Vagina (tissue), 2 donors: Measurements from ENCODE around the gene PDK1.

Experiments used
- POLR2A ChIP-seq, 2 donors: fragments of 450-650 bp; IDR thresholded peaks; one replicate each; pipeline ENCODE4 v1.6.1; 2017; ENCODE audit warnings: antibody characterized with exemption in 2 of 2, mild to moderate bottlenecking in 2 of 2, moderate library complexity in 2 of 2
- POLR2AphosphoS5 ChIP-seq, 2 donors: sonication (generic); formaldehyde crosslinking; IDR thresholded peaks; one replicate each; pipeline ENCODE4 v1.9.0; 2017; ENCODE audit warnings: antibody characterized with exemption in 2 of 2, mild to moderate bottlenecking in 2 of 2, low read depth in 1 of 2; ENCODE audit not compliant: insufficient read depth in 1 of 2
- TF ChIP-seq, protein P1 (sequence below), 3 experiments: fragments of 450-650 bp in 2 of 3; fragments of 200-600 bp in 1 of 3; sonication (generic) in 1 of 3; IDR thresholded peaks; one replicate each; pipeline ENCODE4 v1.5.1; 2017 to 2019; ENCODE audit warnings: antibody characterized with exemption in 3 of 3, mild to moderate bottlenecking in 2 of 3, moderate library complexity in 2 of 3

DNA sequence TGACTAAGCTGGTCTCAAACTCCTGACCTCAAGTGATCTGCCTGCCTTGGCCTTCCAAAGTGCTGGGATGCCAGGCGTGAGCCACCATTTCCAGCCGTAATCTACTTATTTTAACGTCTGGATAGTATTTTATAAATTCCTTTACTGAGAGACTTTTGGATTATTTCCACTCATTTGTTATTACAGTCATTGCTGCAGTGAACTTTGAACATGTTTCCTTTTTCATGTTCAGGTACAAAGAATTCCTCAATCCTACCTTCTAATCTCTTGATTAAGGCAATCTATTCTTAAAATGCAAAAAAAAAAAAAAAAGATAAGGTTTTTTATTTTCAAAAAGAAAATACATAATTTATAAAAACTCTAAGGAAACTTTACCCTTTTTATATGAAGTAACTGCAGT, 78.6 kb downstream of the PDK1 start:
- TF ChIP-seq, protein P1, sequence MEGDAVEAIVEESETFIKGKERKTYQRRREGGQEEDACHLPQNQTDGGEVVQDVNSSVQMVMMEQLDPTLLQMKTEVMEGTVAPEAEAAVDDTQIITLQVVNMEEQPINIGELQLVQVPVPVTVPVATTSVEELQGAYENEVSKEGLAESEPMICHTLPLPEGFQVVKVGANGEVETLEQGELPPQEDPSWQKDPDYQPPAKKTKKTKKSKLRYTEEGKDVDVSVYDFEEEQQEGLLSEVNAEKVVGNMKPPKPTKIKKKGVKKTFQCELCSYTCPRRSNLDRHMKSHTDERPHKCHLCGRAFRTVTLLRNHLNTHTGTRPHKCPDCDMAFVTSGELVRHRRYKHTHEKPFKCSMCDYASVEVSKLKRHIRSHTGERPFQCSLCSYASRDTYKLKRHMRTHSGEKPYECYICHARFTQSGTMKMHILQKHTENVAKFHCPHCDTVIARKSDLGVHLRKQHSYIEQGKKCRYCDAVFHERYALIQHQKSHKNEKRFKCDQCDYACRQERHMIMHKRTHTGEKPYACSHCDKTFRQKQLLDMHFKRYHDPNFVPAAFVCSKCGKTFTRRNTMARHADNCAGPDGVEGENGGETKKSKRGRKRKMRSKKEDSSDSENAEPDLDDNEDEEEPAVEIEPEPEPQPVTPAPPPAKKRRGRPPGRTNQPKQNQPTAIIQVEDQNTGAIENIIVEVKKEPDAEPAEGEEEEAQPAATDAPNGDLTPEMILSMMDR (IDR thresholded peaks at IDR 0.05), result no peak
- TF ChIP-seq POLR2A (IDR thresholded peaks at IDR 0.05), result no peak
- TF ChIP-seq POLR2AphosphoS5 (IDR thresholded peaks at IDR 0.05; ENCODE audit: insufficient read depth in 1 of 2, low read depth in 1 of 2), result no peak
